Fibroblast of mammary gland (primary cell): ENCODE data around the gene DOCK4.

Experiments used
- DNase-seq: peaks from one replicate; pipeline ENCODE4 v3.0.0-alpha.2; 2010; ENCODE audit warnings: low read depth
- H3K4me3 ChIP-seq: 2 replicates; pipeline ENCODE4 v1.5.1; 2011; ENCODE audit warnings: low read depth, mild to moderate bottlenecking, low read length, moderate library complexity; ENCODE audit not compliant: control insufficient read depth
- TF ChIP-seq, protein P1 (sequence below): conservative IDR thresholded peaks from 2 replicates; pipeline ENCODE4 v1.5.1; 2011; ENCODE audit warnings: low read depth, low read length, inconsistent platforms; ENCODE audit not compliant: control insufficient read depth, insufficient read depth

Gene DOCK4

GRCh38 chr7:112220877-112221434 is 14.8 kb upstream of the DOCK4 start:
- no peak for DNase-seq
- TF ChIP-seq, protein P1, sequence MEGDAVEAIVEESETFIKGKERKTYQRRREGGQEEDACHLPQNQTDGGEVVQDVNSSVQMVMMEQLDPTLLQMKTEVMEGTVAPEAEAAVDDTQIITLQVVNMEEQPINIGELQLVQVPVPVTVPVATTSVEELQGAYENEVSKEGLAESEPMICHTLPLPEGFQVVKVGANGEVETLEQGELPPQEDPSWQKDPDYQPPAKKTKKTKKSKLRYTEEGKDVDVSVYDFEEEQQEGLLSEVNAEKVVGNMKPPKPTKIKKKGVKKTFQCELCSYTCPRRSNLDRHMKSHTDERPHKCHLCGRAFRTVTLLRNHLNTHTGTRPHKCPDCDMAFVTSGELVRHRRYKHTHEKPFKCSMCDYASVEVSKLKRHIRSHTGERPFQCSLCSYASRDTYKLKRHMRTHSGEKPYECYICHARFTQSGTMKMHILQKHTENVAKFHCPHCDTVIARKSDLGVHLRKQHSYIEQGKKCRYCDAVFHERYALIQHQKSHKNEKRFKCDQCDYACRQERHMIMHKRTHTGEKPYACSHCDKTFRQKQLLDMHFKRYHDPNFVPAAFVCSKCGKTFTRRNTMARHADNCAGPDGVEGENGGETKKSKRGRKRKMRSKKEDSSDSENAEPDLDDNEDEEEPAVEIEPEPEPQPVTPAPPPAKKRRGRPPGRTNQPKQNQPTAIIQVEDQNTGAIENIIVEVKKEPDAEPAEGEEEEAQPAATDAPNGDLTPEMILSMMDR, result no peak
- H3K4me3 ChIP-seq, result no peak overlapping the region

DNA sequence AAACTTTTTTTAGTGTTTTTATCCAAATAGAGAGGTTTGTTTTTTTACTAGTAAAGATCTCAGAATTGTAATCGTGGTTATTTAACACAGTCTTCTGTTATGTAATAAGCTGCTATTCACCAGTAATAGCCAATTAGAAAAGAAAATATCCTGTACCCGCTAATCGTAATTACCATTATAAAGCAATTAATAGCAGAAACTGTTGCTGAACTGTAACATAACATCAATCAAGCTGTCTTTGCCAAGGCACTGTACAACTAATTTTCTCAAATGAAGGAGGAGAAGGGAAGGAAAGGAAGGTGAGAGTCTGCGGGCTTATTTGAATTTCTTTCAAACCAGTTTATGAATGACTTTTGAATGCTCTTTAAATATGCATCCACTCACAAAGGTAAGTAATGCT is 9.6 kb upstream of the DOCK4 start:
- TF ChIP-seq, protein P1, result no peak
- no peak overlapping the region for H3K4me3 ChIP-seq
- no peak for DNase-seq

DNA sequence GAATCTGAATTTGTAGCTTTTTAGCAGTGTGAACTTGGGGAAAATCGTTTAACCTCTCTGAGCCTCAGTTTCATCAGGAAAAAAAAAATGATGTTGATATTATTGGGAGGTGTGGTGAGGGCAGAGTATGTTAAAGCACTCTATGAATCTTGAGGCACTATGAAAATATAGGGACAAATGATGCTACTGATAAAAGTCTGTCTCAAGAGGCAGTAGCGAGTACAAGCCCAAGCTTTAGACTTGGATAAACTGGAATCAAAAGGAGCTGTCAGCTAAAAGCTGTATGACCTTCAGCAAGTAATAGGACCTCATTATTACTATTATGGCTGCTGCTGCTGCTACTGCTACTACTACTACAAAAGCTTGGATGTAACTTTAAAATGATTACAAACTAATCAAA is 8.7 kb upstream of the DOCK4 start:
- TF ChIP-seq, protein P1, result no peak
- no peak overlapping the region for H3K4me3 ChIP-seq
- no peak for DNase-seq

DNA sequence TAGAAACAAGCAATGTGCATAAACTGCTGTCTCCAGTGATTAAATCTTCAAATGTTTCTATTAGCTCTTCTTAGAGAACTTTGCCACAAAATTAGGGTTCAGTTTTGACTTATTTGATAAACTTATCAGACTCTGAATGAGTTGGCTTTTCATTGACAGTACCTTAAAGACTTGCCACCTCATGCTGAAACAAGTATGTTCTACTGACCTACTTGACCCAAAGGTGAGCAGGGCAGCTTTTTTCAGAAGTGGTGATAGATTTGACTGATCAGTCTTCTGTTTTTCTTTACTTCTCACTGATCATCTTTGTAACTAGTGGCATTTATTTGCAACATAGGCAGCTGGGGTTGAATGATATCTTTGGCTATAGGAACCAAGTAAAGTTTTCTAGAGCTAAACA is 8.1 kb upstream of the DOCK4 start:
- no peak overlapping the region for H3K4me3 ChIP-seq
- DNase-seq, result no peak
- TF ChIP-seq, protein P1, result no peak

GRCh38 chr7:112213735-112214134 is 7.5 kb upstream of the DOCK4 start:
- TF ChIP-seq, protein P1, result no peak
- no peak for DNase-seq
- H3K4me3 ChIP-seq, result no peak overlapping the region

GRCh38 chr7:112212571-112212970 is 6.4 kb upstream of the DOCK4 start:
- no peak overlapping the region for H3K4me3 ChIP-seq
- no peak for DNase-seq
- TF ChIP-seq, protein P1, result no peak
